HG03066 (cell line): ENCODE measurements around the gene ZNF175.

Source experiments
- ATAC-seq: cut with Tn5 transposase; IDR thresholded peaks from one replicate; pipeline ENCODE4 v1.9.1; 2021; ENCODE audit warnings: low read depth; ENCODE audit not compliant: unreplicated experiment

The ZNF175 gene

GRCh38 chr19:51587264-51588191 is 16.4 kb downstream of the ZNF175 start:
- ATAC-seq: no peak

- ATAC-seq: no peak
Observed at GRCh38 chr19:51589511-51589910, 18.4 kb downstream of the ZNF175 start.

- ATAC-seq: no peak
Observed at GRCh38 chr19:51590441-51590840, 19.4 kb downstream of the ZNF175 start.

GRCh38 chr19:51592521-51592920 is 21.4 kb downstream of the ZNF175 start:
- no peak for ATAC-seq

- no peak for ATAC-seq
Observed at GRCh38 chr19:51593138-51593890, 22.2 kb downstream of the ZNF175 start.

- peak; percentile 97 for ATAC-seq
Observed at GRCh38 chr19:51593969-51594773, 23.1 kb downstream of the ZNF175 start.

GRCh38 chr19:51594774-51595109 is 23.7 kb downstream of the ZNF175 start:
- no peak for ATAC-seq

GRCh38 chr19:51595190-51596175 is 24.4 kb downstream of the ZNF175 start:
- ATAC-seq: no peak

- no peak for ATAC-seq
Observed at GRCh38 chr19:51598159-51598915, 27.3 kb downstream of the ZNF175 start.

- ATAC-seq: no peak
Observed at GRCh38 chr19:51599084-51599483, 28.0 kb downstream of the ZNF175 start.

- no peak for ATAC-seq
Observed at GRCh38 chr19:51600940-51601580, 30.0 kb downstream of the ZNF175 start.

- no peak for ATAC-seq
Observed at GRCh38 chr19:51602189-51602854, 31.2 kb downstream of the ZNF175 start.

GRCh38 chr19:51607077-51607476 is 36.0 kb downstream of the ZNF175 start:
- peak; percentile 93 for ATAC-seq

- ATAC-seq: no peak
Observed at GRCh38 chr19:51607920-51608562, 37.0 kb downstream of the ZNF175 start.

- no peak for ATAC-seq
Observed at GRCh38 chr19:51610576-51610975, 39.5 kb downstream of the ZNF175 start.

GRCh38 chr19:51614789-51615188 is 43.7 kb downstream of the ZNF175 start:
- ATAC-seq: no peak

- no peak for ATAC-seq
Observed at GRCh38 chr19:51615991-51616390, 44.9 kb downstream of the ZNF175 start.

GRCh38 chr19:51621178-51621577 is 50.1 kb downstream of the ZNF175 start:
- no peak for ATAC-seq
